H9 (cell line): Measurements from ENCODE around the gene ZNF221. TPM values are rescaled to one million over a fixed set of nuclear protein-coding genes. Genes with fewer than 3 reads are reported as not detected.

Experiments
- DNase-seq: peaks from one replicate; pipeline ENCODE4 v3.0.0-alpha.2; 2017
- H2AFZ ChIP-seq: one replicate; pipeline ENCODE4 v1.6.1; 2013; ENCODE audit warnings: mild to moderate bottlenecking, low read length, control low read depth, moderate library complexity
- H2AK5ac ChIP-seq: 2 replicates; pipeline ENCODE4 v1.6.1; 2013; ENCODE audit warnings: low read length, control low read depth, mixed read lengths; ENCODE audit not compliant: insufficient read length
- H2BK120ac ChIP-seq: one replicate; pipeline ENCODE4 v1.6.1; 2013; ENCODE audit warnings: low read depth, mild to moderate bottlenecking, low read length, control low read depth, inconsistent platforms; ENCODE audit not compliant: poor library complexity, severe bottlenecking
- H2BK12ac ChIP-seq: 2 replicates; pipeline ENCODE4 v1.6.1; 2013; ENCODE audit warnings: low read length, control low read depth, mixed read lengths, low read depth; ENCODE audit not compliant: insufficient read length
- H2BK15ac ChIP-seq: 2 replicates; pipeline ENCODE4 v1.6.1; 2013; ENCODE audit warnings: low read depth, low read length, control low read depth
- H2BK20ac ChIP-seq: one replicate; pipeline ENCODE4 v1.6.1; 2013; ENCODE audit warnings: low read depth, mild to moderate bottlenecking, low read length, control low read depth, inconsistent platforms; ENCODE audit not compliant: poor library complexity, severe bottlenecking
- H2BK5ac ChIP-seq: 2 replicates; pipeline ENCODE4 v1.6.1; 2013; ENCODE audit warnings: low read length, control low read depth, mixed read lengths; ENCODE audit not compliant: insufficient read length
- H3K14ac ChIP-seq: 2 replicates; pipeline ENCODE4 v1.6.1; 2013; ENCODE audit warnings: low read length, control low read depth; ENCODE audit not compliant: insufficient read depth
- H3K18ac ChIP-seq: 2 replicates; pipeline ENCODE4 v1.6.1; 2013; ENCODE audit warnings: low read depth, mild to moderate bottlenecking, mixed read lengths, low read length, control low read depth; ENCODE audit not compliant: insufficient read length
- H3K23ac ChIP-seq: 2 replicates; pipeline ENCODE4 v1.6.1; 2013; ENCODE audit warnings: low read length, control low read depth, mixed read lengths, low read depth; ENCODE audit not compliant: insufficient read length
- H3K23me2 ChIP-seq: 2 replicates; pipeline ENCODE4 v1.6.1; 2013; ENCODE audit warnings: low read depth, mild to moderate bottlenecking, mixed read lengths, low read length, control low read depth; ENCODE audit not compliant: insufficient read length, poor library complexity, severe bottlenecking
- H3K27ac ChIP-seq: 2 replicates; pipeline ENCODE4 v1.5.1; 2013; ENCODE audit warnings: low read length, control low read depth, mixed read lengths, low read depth; ENCODE audit not compliant: insufficient read length
- H3K27me3 ChIP-seq: 2 replicates; pipeline ENCODE4 v1.6.1; 2013; ENCODE audit warnings: low read length, control low read depth, inconsistent platforms; ENCODE audit not compliant: insufficient read depth
- H3K4ac ChIP-seq: 2 replicates; pipeline ENCODE4 v1.6.1; 2013; ENCODE audit warnings: low read depth, mild to moderate bottlenecking, control low read depth, inconsistent platforms, low read length, moderate library complexity
- H3K4me1 ChIP-seq: 2 replicates; pipeline ENCODE4 v1.6.1; 2013; ENCODE audit warnings: low read length, control low read depth, inconsistent platforms; ENCODE audit not compliant: insufficient read depth
- H3K4me2 ChIP-seq: 2 replicates; pipeline ENCODE4 v1.6.1; 2013; ENCODE audit warnings: low read length, control low read depth, mixed read lengths; ENCODE audit not compliant: insufficient read length, insufficient read depth
- H3K56ac ChIP-seq: 2 replicates; pipeline ENCODE4 v1.6.1; 2013; ENCODE audit warnings: low read depth, mild to moderate bottlenecking, mixed read lengths, low read length, control low read depth; ENCODE audit not compliant: insufficient read length
- H3K79me1 ChIP-seq: 2 replicates; pipeline ENCODE4 v1.6.1; 2013; ENCODE audit warnings: low read depth, mild to moderate bottlenecking, moderate library complexity, low read length, control low read depth, inconsistent platforms; ENCODE audit not compliant: insufficient read depth, poor library complexity, severe bottlenecking
- H3K79me2 ChIP-seq: 2 replicates; pipeline ENCODE4 v1.6.1; 2013; ENCODE audit warnings: low read length, control low read depth, inconsistent platforms; ENCODE audit not compliant: insufficient read depth
- H3K9ac ChIP-seq: 2 replicates; pipeline ENCODE4 v1.6.1; 2013; ENCODE audit warnings: low read length, control low read depth, mixed read lengths; ENCODE audit not compliant: insufficient read length; ENCODE audit errors: extremely low read depth
- H3K9me3 ChIP-seq: one replicate; pipeline ENCODE4 v1.6.1; 2013; ENCODE audit warnings: low read depth, low read length, inconsistent platforms; ENCODE audit not compliant: control insufficient read depth
- H3T11ph ChIP-seq: one replicate; pipeline ENCODE4 v1.6.1; 2013; ENCODE audit warnings: mild to moderate bottlenecking, low read length, control low read depth, inconsistent platforms
- H4K20me1 ChIP-seq: one replicate; pipeline ENCODE4 v1.6.1; 2013; ENCODE audit not compliant: control insufficient read depth, insufficient read length, insufficient read depth
- H4K5ac ChIP-seq: 2 replicates; pipeline ENCODE4 v1.6.1; 2013; ENCODE audit warnings: low read depth, mild to moderate bottlenecking, mixed read lengths, low read length, control low read depth; ENCODE audit not compliant: insufficient read length
- H4K8ac ChIP-seq: replicated peaks from 2 replicates; pipeline ENCODE4 v1.6.1; 2013; ENCODE audit warnings: low read length, control low read depth, mixed read lengths, low read depth; ENCODE audit not compliant: insufficient read length
- H4K91ac ChIP-seq: 2 replicates; pipeline ENCODE4 v1.6.1; 2013; ENCODE audit warnings: low read depth, mild to moderate bottlenecking, moderate library complexity, mixed read lengths, low read length, control low read depth; ENCODE audit not compliant: insufficient read length
- H3K27ac Mint-ChIP-seq, 3 experiments: 2 replicates in 2 of 3; 3 replicates in 1 of 3; pipeline ENCODE4 v1.8.0; 2020 to 2021; ENCODE audit warnings: mixed read lengths in 3 of 3, mild to moderate bottlenecking in 1 of 3, moderate library complexity in 1 of 3
- H3K27me3 Mint-ChIP-seq: 2 replicates; pipeline ENCODE4 v1.8.0; 2021; ENCODE audit warnings: low read depth, mild to moderate bottlenecking, moderate library complexity, mixed read lengths
- H3K36me3 Mint-ChIP-seq, 3 experiments: 2 replicates in 2 of 3; 3 replicates in 1 of 3; pipeline ENCODE4 v1.8.0; 2020 to 2021; ENCODE audit warnings: low read depth in 3 of 3, mixed read lengths in 3 of 3; ENCODE audit not compliant: insufficient read depth in 1 of 3
- H3K4me1 Mint-ChIP-seq, 2 experiments: 2 replicates each; pipeline ENCODE4 v1.8.0; 2020; ENCODE audit warnings: mixed read lengths in 2 of 2
- H3K4me3 Mint-ChIP-seq, 2 experiments: 2 replicates in 1 of 2; 3 replicates in 1 of 2; pipeline ENCODE4 v1.8.0; 2020 to 2021; ENCODE audit warnings: mild to moderate bottlenecking in 2 of 2, mixed read lengths in 2 of 2, moderate library complexity in 1 of 2
- H3K9me3 Mint-ChIP-seq, 2 experiments: 2 replicates in 1 of 2; 3 replicates in 1 of 2; pipeline ENCODE4 v1.8.0; 2020; ENCODE audit warnings: mild to moderate bottlenecking in 2 of 2, mixed read lengths in 2 of 2, moderate library complexity in 1 of 2
- CTCF ChIP-seq: fragments of 200-600 bp; sonication (generic); conservative IDR thresholded peaks from 3 replicates; pipeline ENCODE4 v1.8.0; 2021; ENCODE audit warnings: antibody characterized with exemption, mild to moderate bottlenecking
- WGBS: extraction: QIAGEN DNeasy Blood & Tissue Kit; methylation state at CpG from one replicate; pipeline ENCODE4 v1.1.7; 2013; ENCODE audit warnings: missing lambda C conversion rate, low lambda C conversion rate, mixed read lengths; ENCODE audit not compliant: insufficient read length; ENCODE audit errors: extremely low coverage; 5-methylcytosine and 5-hydroxymethylcytosine counted together
- total RNA-seq: library from RNA; stranded (reverse); gene quantifications from 2 replicates; pipeline ENCODE4 v1.2.1, GENCODE V29; 2021

ZNF221 gene
- total RNA-seq, 1 experiment from 2014 or later: 8.0 TPM

- Histone ChIP-seq H3K23me2 (peaks cover 4% of the 10 kb centered on the region), H4K5ac (no peak overlapping the region), H3K56ac (no peak overlapping the region), H3K27me3 (no peaks in the 10 kb centered on the region), H2AFZ (no peak overlapping the region), H3K79me1 (no peaks in the 10 kb centered on the region), H4K91ac (no peak overlapping the region), H3K4me2 (no peak overlapping the region), H3K14ac (no peak overlapping the region), H4K8ac (no peak overlapping the region), H3T11ph (no peak overlapping the region), H3K4ac (no peak overlapping the region), H2BK5ac (no peak overlapping the region), H4K20me1 (no peaks in the 10 kb centered on the region), H3K23ac (no peak overlapping the region), H3K27ac (no peak overlapping the region), H2BK15ac (no peak overlapping the region), H3K9me3 (peaks cover 36% of the 10 kb centered on the region), H3K9ac (no peak overlapping the region), H2AK5ac (no peak overlapping the region), H3K18ac (no peak overlapping the region), H2BK12ac (no peak overlapping the region), H3K79me2 (no peaks in the 10 kb centered on the region; the same call in 1 of the 2 replicates), H3K4me1 (no peaks in the 10 kb centered on the region; the same call in 1 of the 2 replicates), H2BK120ac (no peak overlapping the region), H2BK20ac (no peak overlapping the region)
- WGBS: no CpG with 5 or more reads among the region's 6 CpGs
- DNase-seq: no peak
- peaks cover 4 to 7% of the 10 kb centered on the region in 2 experiments for H3K4me1 Mint-ChIP-seq
- TF ChIP-seq CTCF: no peak
- H3K9me3 Mint-ChIP-seq: peaks cover 35 to 63% of the 10 kb centered on the region in 2 experiments
- no peak overlapping the region for H3K27ac Mint-ChIP-seq
- H3K36me3 Mint-ChIP-seq: peaks cover 54 to 61% (median 59%) of the 10 kb centered on the region in 3 experiments
- no peak overlapping the region for H3K4me3 Mint-ChIP-seq
- H3K27me3 Mint-ChIP-seq: no peaks in the 10 kb centered on the region; the same call in none of the 2 replicates
These were observed 56.4 kb downstream of the ZNF221 start for GRCh38 chr19:44007473-44007872.
